Left renal pelvis (tissue), 4 donors: ENCODE data around the gene TRPC5OS. TPM values are rescaled to one million over a fixed set of nuclear protein-coding genes. Genes with fewer than 3 reads are reported as not detected.

Experiments used
- DNase-seq, 4 donors: peaks; one replicate each; pipeline ENCODE4 v3.0.0-alpha.2; 2013; ENCODE audit warnings: low read depth in 4 of 4, low spot score in 3 of 4
- polyA plus RNA-seq, 4 donors: library from polyadenylated mRNA; unstranded; fragments of 120-200 nt; gene quantifications; one replicate each; pipeline ENCODE4 v1.2.1, GENCODE V29; 2013; ENCODE audit not compliant: insufficient read length in 4 of 4

TRPC5OS gene
- polyA plus RNA-seq, result under 1 TPM in 3 of 4 donors, not detected in 1; 0.13 to 0.21 (median 0.19) TPM

DNA sequence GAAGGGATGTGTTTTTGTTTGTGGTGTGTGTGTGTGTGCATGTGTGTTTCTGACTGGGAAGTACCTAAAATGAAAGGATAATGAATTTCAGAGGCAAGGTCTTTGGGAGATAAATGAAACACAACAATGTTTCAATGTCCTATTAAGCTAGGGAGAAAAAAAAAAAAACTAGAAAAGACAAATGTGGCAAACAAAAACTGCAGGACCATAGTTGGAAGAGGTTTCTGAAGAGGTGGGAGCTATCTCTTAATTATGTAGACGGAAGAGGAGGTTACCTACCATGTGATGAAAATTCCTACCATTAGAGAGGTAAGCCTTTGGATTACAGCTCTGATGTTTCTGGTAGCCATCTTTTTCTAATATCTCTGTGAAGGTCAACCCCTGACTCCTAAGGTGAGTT, at the start of gene TRPC5OS:
TSS of gene TRPC5OS (plus strand) at position 301 of the 400 bp plus-strand sequence. CDS start 25,669 bp downstream, outside the sequence.
- DNase-seq, result no peak

DNA sequence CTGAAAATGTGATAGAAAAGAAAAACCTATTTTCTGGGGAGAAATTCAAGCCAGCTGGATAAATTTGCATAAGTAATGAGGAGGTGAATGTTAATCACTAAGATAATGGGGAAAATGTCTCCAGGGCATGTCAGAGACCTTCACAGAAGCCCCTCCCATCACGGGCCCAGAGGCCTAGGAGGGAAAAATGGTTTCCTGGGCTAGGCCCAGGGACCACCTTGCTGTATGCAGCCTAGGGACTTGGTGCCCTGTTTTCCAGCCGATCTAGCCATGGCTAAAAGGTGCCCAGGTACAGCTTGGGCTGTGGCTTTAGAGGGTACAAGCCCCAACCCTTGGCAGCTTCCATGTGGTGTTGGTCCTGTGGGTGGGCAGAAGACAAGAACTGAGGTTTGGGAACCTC, 46.6 kb upstream of the TRPC5OS start:
- DNase-seq, result no peak

DNA sequence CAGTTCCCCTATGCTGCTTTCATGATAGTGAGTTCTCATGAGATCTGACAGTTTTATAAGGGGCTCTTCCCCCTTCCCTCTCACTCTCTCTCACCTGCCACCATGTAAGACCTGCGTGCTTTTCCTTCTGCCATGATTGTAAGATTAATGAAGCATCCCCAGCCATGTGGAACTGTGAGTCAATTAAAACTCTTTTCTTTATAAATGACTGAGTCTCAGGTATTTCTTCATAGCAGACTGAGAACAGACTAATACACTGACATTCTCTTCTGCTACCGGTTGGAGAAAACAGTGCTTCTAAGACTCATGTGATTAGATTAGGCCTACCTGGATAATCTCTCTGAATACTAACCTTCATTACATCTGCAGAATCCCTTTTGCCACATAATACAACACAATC, 45.4 kb upstream of the TRPC5OS start:
- peak in 1 of 4 donors; percentile 4 for DNase-seq

GRCh38 chrX:111831343-111831742, 44.6 kb upstream of the TRPC5OS start:
- DNase-seq, result no peak

DNA sequence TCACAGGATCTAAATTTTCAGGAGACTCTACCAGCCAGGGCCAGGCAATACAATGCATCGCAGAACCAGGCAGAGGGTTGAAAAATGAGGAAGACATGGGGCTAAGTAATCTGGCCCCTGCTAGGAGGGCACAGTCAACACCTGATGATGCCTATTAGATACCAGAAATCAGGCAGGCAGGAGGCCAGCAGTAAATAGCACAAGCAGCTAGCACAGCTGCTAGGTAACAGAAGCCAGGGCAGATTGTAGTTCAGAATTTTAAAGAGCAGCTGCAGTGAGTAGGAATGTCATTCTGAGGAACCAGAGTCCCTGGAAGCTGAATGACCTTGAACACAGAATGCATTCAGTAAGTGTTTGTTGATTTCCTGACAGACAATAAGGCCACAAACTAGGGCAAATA, 38.8 kb upstream of the TRPC5OS start:
- no peak for DNase-seq

GRCh38 chrX:111847491-111848133, 28.4 kb upstream of the TRPC5OS start:
- DNase-seq, result no peak

DNA sequence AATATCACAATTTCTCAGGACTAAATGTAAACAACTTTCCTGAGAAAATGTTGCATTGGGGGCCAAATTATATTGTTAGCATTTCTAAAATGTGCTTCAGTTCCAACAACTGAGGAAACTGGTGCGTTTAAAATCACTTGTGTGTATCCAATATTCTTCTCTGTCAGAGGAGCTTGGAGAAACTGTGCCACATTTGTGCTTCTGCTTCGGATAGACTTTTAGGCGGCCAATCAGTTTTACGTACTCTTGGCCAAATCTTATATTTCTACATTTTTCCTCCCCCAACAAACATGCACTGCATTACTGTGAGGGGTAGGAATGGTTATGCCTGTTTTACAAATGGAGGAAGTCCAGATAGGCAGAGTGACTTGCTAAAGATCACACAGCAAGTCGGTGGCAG, 27.4 kb upstream of the TRPC5OS start:
- DNase-seq, result no peak

DNA sequence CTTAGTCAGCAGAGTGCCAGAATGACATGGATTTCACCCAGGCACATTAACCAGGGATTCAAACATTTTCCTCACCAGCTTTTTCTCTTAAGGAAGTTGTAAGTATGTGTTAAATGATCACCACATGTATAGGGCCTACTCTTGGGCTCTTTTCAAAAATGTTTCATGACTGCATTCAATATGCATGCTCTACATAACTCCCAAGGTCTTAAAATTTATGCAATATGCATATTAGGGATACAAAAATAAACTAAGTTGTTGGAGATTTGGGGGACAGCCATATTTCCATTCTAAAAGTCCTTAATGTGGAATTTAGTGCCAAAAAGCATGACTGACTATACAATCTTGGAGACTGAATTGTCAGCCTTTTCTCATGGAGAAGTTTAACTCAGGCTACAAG, 25.0 kb upstream of the TRPC5OS start:
- no peak for DNase-seq

- no peak for DNase-seq
Measured at GRCh38 chrX:111854556-111855490, 21.2 kb upstream of the TRPC5OS start.

DNA sequence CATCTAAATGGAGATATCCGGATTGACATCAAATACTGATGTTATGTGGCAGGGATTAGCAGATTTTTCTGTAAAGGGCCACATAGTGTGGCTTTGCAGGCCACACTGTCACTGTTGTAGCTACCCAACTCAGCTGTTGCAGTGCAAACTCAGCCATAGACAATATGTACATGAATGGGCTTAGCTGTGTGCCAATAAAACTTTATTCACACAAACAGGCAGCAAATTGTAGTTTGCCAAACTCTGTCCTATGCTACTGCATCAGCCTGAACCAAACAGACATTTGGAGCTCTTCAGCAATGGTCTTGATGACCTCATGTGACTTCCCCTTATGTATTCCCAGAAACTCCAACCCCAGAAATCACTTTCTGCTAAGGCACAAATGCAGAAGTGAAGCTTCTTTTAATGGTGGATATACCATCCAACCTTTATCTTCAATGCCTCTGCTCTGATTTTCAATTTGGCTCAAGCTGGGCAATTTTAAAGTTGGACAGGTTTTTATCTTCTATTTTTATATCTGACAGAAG, 18.4 kb upstream of the TRPC5OS start:
- no peak for DNase-seq

DNA sequence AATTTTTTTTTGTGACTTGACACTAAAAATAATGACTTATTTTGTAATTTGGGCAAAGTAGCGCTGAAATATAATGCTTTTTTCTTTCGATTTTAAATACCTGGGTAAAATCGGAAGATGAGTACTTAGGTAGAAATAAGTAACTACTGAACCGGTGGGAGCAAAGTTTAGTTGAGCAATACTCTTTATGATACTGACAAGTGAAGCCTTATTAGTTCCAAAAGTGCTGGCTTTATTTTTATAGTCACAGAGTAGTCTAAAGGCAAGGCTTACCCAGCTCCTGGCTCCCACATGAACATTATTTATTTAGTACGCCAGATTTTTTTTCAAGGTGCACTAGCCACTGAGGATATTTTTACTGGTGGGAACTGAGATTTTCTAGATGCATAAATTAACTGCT, 14.4 kb upstream of the TRPC5OS start:
- no peak for DNase-seq

DNA sequence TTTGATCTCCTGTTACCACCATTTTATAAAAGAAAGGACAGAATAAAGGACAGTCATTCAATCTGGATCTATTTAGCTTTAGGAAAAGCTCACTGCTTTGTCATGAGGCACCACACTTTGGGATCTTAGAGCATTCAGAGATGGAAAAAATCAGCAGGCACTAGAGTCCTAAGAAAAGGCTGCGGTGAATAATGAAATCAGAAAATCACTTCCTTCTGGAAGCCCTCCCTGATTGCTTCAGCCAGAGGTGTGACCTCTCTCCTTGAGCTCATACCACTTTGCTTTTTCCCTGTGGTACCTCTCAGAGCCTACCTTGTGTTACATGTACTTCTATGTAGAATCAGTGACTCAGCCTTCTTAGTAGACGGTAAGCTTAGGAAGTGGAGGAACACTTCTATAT, 8.7 kb upstream of the TRPC5OS start:
- no peak for DNase-seq

GRCh38 chrX:111868726-111869638, 7.0 kb upstream of the TRPC5OS start:
- DNase-seq, result no peak

DNA sequence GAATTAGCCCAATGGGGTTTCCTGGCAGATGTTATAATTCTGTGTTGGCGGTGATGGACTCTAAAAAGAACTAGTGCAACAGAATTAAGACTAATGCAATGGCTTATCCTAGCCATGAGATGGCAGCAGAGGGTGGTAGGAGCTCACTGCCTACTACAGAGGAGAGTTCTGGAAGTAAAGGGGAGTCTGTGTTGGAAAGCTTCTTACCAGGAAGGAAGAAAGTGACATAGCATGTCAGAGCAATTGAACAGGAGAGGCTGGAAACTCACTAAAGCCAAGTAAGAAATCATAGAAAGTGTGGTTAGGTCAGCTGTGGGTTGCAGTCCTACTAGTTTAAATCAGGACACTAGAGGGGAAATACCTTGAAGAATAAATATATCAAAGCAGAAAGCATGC, 6.3 kb upstream of the TRPC5OS start:
- DNase-seq, result peak; percentile 16 to 24 (median 16)

- DNase-seq, result no peak
Measured at GRCh38 chrX:111874241-111874640, 1.7 kb upstream of the TRPC5OS start.

DNA sequence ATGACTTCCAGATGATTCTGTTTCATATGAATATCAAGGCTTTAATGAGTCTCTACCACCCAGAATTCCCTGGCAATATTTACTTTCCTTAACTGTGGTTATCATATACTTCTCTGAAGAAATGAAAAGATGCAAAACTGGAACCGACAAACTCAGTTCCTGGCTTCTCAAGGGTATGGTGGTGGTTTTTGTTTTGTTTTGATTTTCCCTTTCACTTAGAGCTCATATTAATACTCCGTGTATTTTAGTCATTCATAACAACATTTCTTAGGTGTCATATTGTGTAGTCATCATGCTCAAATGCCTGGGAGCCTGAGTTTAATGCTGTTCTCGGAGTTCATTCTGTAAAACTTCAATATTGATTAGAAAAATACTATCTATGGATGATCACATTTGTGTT, 665 bp downstream of the TRPC5OS start:
- no peak for DNase-seq

GRCh38 chrX:111877681-111878080, 1.7 kb downstream of the TRPC5OS start:
- no peak for DNase-seq

DNA sequence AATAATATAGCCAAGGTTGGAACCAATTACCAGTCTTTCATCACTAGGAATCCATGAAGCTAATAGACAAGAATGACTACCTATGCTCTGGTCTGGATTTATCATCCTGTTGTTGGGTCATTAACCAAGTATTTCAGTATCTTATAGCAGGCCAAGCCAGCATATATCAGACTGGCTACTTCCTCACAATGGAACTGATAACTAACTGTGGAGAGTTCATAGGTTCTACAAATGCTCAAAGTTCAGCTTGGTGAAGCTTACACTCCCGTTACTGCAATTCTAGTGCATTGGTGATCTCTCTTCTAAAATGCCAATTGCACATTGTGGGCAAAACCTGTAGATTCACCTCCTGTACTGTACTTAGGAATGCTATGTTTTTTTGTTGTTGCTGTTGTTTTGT, 4.8 kb downstream of the TRPC5OS start:
- DNase-seq, result no peak

DNA sequence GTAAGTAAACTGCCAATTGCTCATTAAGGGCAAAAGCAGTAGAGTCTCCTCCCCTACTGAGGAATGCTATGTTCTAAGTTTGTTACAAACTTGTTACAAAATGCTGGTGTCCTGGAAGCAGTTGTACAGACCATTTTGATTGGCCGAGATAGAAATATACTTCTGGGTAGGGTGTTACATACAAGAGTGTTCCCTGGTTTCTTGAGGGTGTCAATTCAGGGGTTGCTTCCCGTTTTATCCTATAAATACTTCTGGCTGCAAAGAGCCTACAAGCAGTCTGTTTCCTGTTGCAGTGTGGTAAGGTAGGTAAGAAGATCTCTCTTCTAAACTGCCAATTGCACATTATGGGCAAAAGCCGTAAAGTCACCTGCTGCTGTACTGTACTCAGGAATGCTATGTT, 5.7 kb downstream of the TRPC5OS start:
- DNase-seq, result no peak

DNA sequence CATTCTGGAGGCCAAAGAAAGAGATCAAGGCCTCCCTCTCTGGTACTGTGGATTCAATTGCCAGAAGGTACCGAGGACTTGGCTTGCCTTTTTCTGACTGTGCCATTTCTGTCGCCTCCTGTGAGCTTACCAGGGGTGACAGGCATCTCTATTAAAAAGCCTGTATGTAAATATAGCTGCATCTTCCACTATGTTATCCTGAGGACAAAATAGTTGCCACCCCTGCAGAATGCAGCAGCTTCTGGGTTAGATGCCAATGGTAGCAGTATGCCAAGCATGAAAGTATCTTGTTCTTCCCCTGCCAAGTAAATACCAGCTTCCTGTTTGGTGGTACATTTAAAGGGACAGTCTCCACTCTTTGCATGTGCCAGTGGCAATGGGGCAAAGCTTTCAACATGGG, 10.7 kb downstream of the TRPC5OS start:
- no peak for DNase-seq

DNA sequence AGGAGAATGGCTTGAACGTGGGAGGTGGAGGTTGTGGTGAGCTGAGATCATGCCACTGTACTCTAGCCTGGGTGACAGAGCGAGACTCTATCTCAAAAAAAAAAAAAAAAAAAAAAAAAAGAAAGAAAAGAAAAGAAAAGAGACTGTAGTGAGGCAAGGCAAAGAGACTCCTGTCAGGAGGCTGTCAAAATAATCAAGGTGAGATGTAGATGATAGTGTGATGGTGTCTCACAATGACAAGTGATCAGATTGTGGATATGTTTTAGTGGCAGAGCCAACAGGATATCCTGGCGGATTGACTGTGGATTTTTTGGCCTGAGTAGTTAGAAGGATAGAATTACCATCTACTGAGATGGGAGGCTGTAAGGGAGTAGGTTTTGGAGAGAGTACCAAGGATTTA, 12.6 kb downstream of the TRPC5OS start:
- no peak for DNase-seq
